NCI-H1092 treated with DMSO at 0.1 percent for 48 hours (cell line): ENCODE measurements around the gene GFM2.
"Not testable (repeated sequence)": the region's sequence is repeated elsewhere in the genome, so short reads cannot be mapped to it uniquely, and the experiment has no call there.

Experiments used
- DNase-seq: peaks from one replicate; lab custom pipeline; 2025; lab: John Stamatoyannopoulos, UW

GFM2 gene

GRCh38 chr5:74766849-74767578, at the start of gene GFM2, which contains the start of gene NSA2:
TSS of gene GFM2 (minus strand) at chr5:74767117. CDS start at chr5:74763742, 3,375 bp downstream.
TSS of gene NSA2 (plus strand) at chr5:74767249. CDS start at chr5:74767361, 112 bp downstream.
- peak; percentile 83 for DNase-seq

- DNase-seq: no peak
Measured at GRCh38 chr5:74810915-74811314, 44.0 kb upstream of the GFM2 start.

DNA sequence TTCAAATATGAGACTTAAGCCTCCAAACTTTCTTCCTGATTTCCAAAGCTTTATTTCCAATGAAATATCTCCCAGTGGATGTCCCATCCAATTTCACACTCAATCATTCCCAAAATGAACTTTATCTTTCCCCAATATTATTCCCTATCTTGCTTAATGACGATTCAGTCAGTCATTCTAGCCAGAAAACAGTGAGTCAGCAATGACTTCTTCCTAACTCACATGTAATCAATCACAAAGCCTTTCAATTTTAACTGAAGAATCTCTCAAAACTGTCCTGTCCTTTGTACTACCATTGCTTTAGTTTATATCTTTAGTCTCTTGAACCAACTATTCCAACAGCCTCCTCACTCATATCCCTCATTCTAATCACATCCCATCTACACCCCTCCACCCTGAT, 35.0 kb upstream of the GFM2 start:
- DNase-seq: no peak

GRCh38 chr5:74801197-74801596, 34.3 kb upstream of the GFM2 start:
- no peak for DNase-seq

- no peak for DNase-seq
Measured at GRCh38 chr5:74798977-74799911, 32.3 kb upstream of the GFM2 start.

- DNase-seq: not testable (repeated sequence)
Measured at GRCh38 chr5:74791669-74792068, 24.8 kb upstream of the GFM2 start.

DNA sequence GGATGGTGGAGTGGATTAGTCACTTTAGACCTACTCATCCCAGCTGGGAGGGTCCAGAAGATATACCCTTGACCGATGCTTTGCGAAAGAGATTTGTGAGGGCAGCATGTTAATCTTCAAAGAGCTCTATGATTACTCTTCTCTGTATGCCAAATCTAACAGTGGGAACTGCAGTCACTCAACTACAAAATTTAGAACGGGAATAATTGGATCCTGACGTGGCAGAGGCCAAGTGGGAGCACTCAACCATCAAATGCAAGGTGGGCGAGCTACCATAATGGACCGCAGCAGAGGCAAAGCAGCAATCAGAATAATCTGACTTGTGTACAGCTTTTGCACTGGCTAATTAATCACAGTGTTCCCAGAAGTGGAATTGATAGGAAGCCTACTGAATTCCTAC, 20.5 kb upstream of the GFM2 start:
- no peak for DNase-seq

GRCh38 chr5:74786851-74787250, 19.9 kb upstream of the GFM2 start:
- no peak for DNase-seq

- DNase-seq: no peak
Measured at GRCh38 chr5:74778609-74779008, 11.7 kb upstream of the GFM2 start.

DNA sequence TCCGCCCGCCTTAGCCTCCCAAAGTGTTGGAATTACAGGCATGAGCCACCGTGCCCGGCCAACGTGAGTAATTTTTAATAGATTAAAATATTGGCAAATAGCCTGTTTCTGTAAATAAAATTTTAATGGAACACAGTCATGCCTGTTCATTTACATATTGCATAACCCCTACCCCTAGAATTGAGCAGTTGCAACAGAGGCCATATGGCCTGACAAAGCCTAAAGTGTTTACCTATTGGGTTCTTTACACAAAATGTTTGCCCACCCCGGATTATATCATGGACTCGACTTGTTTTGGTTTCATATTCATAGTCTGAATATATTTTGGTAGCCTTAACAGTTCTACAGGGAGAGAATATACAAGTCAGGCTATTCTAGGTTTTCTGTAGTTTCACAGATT, 5.4 kb upstream of the GFM2 start:
- no peak for DNase-seq

GRCh38 chr5:74767579-74767913, 629 bp upstream of the GFM2 start:
- no peak for DNase-seq

GRCh38 chr5:74766418-74766848, 484 bp downstream of the GFM2 start:
- DNase-seq: peak; percentile 19

DNA sequence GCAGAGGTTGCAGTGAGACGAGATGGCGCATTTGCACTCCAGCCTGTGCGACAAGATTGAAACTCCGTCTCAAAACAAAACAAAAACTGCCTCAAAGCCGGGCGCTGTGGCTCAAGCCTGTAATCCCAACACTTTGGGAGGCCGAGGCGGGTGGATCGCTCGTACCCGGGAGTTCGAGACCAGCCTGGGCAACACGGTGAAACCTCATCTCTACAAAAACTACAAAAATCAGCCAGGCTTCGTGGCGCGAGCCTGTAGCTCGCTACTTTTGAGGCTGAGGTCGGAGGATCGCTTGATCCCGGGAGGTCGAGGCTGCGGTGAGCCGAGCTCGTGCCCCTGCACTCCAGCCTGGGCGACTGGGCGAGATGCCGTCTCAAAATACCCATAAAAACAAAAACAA, 988 bp downstream of the GFM2 start:
- DNase-seq: no peak

GRCh38 chr5:74765201-74765600, 1.7 kb downstream of the GFM2 start:
- no peak for DNase-seq

DNA sequence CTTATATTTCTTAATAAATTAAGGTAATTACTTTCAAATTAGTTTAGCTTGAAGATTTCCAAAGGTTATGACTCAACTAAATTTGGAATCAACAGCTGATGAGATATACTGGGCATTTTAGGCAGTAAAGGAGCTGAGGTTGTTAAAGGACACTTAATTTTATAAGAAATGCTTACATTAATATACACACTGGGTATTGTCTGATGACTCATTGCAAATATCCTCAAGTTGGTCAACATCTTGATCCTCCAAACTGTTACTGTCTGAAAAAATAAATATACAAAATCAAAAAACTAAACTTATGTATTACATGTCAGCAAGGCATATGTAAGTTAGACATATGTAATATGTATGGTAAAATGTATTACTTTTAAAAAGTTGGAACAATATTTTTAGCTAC, 3.4 kb downstream of the GFM2 start:
- no peak for DNase-seq

- no peak for DNase-seq
Measured at GRCh38 chr5:74762599-74762998, 4.3 kb downstream of the GFM2 start.

- DNase-seq: no peak
Measured at GRCh38 chr5:74761241-74761640, 5.7 kb downstream of the GFM2 start.

GRCh38 chr5:74748742-74749141, 18.2 kb downstream of the GFM2 start:
- not testable (repeated sequence) for DNase-seq

GRCh38 chr5:74738406-74738805, 28.5 kb downstream of the GFM2 start:
- no peak for DNase-seq

GRCh38 chr5:74736759-74737158, 30.2 kb downstream of the GFM2 start:
- DNase-seq: no peak

DNA sequence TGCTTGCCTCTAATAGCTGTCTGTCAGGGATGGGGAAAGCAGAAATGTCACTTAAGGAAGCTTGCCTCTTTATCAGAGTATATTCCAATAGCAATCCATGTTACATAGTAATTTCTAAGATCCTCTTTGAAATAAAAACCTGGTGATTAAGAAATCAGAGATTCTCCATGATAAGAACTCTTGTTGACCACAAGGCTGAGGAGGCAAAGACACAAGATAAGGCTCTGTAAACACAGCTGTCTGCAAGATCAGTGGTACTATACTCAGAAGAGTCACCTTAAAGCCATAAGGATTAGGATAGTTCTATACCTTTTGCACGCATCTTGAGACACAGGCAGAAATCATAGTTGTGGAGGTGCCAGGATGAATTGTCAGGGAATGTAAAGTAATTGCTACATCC, 41.6 kb downstream of the GFM2 start:
- DNase-seq: no peak

- no peak for DNase-seq
Measured at GRCh38 chr5:74722271-74722670, 44.6 kb downstream of the GFM2 start.

GRCh38 chr5:74717596-74717995, 49.3 kb downstream of the GFM2 start:
- peak; percentile 24 for DNase-seq
